Gastroesophageal sphincter (tissue), 3 donors: Measurements from ENCODE around the gene ITPK1.

Experiments used
- CTCF ChIP-seq, 4 experiments: fragments of 200-600 bp in 2 of 4; fragments of 450-650 bp in 2 of 4; sonication (generic) in 1 of 4; IDR thresholded peaks; one replicate each; pipeline ENCODE4 v1.5.1; 2017 to 2019; ENCODE audit warnings: antibody characterized with exemption in 4 of 4, mild to moderate bottlenecking in 2 of 4, moderate library complexity in 2 of 4
- EP300 ChIP-seq: sonication (generic); formaldehyde crosslinking; IDR thresholded peaks from one replicate; pipeline ENCODE4 v1.6.1; 2017; ENCODE audit warnings: antibody characterized with exemption, mild to moderate bottlenecking
- POLR2AphosphoS5 ChIP-seq: sonication (generic); formaldehyde crosslinking; IDR thresholded peaks from one replicate; pipeline ENCODE4 v1.6.1; 2017; ENCODE audit warnings: antibody characterized with exemption

DNA sequence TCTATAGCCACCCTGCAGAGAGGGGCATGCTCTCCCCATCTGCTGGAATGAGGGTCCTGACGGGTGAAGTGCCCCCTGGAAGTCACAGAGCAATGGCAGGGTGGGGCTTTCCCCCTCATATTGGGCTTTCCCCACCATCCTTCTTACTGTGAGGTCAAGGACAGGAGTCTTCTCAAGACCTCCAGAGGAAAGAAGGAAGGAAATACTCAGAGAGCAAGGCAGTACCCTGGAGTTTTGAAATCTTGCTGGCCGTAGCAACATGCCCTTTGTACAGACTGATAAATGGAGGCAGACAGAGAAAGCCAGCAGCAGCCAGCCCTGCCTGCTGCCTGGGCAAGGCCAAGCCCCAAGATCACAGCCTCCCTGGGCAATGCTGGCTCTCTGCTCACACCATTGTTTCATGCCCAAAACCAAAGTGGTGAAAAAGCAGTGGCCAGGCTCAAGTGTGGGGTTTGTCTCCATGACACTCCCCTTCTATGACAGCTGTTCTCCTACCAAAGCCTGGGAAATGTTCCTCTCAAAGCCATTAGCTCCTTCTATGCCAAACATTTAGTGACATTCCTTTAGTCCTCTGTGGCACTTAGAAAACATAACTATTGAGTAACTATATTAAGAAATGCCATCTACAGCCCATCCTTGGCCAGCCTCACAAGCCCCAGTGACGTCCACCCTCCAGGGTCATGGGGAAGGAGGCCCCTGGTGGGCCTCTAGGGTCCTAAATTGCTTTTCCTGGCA is 13.2 kb upstream of the ITPK1 start:
- TF ChIP-seq CTCF (IDR thresholded peaks at IDR 0.05): no peak
- no peak for TF ChIP-seq POLR2AphosphoS5
- no peak for TF ChIP-seq EP300
